Testis (tissue), 2 donors: ENCODE data around the gene WFIKKN2.

ENCODE experiments used
- CTCF ChIP-seq, 3 experiments: fragments of 450-650 bp in 2 of 3; fragments of 200-600 bp in 1 of 3; sonication (generic) in 1 of 3; IDR thresholded peaks; one replicate each; pipeline ENCODE4 v1.5.1; 2016 to 2019; ENCODE audit warnings: antibody characterized with exemption in 3 of 3, mild to moderate bottlenecking in 2 of 3, moderate library complexity in 1 of 3
- POLR2A ChIP-seq: fragments of 450-650 bp; IDR thresholded peaks from one replicate; pipeline ENCODE4 v1.6.1; 2017; ENCODE audit warnings: antibody characterized with exemption, mild to moderate bottlenecking, moderate library complexity

GRCh38 chr17:50864747-50865059, 29.3 kb downstream of the WFIKKN2 start:
- TF ChIP-seq CTCF (IDR thresholded peaks at IDR 0.05), result no peak
- no peak for TF ChIP-seq POLR2A
